GM18526 (cell line): ENCODE measurements around the gene GANAB.

Source experiments
- POLR2A ChIP-seq: IDR thresholded peaks from 3 replicates; pipeline ENCODE4 v1.6.1; 2011; ENCODE audit not compliant: insufficient read length; ENCODE audit errors: extremely low read depth

GANAB gene

DNA sequence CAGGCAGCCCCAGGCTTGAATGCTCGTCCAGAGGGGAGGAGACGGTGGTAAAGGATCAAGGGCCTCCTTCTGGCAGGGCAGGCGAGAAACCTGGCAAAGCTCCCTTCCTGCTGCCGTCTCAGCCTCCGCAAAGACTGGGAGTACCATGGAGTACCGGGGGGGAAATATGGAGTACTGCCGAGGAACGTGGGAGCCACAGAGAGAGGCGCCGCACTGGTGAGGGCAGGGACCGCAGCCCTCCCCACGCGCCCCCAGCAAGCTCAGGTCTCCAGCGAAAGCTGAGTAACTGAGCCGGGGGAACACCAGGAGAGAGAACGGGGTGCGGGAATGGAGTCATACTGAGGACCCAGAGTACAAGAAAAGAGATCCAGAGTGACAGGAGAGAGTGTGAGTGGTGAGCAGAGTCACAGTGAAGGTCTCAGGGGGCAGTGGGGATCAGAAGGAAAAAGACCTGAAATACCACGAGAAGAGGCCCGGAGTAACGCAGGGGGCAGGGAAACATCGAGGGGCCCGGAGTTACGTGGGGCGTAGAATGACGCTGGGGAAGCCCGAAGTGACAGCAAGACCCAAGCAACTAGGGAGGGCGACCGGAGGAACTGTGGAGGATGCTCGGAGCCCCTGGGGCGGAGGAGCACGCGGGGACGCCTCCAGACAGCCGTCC, 34.6 kb downstream of the GANAB start:
- no peak for TF ChIP-seq POLR2A

DNA sequence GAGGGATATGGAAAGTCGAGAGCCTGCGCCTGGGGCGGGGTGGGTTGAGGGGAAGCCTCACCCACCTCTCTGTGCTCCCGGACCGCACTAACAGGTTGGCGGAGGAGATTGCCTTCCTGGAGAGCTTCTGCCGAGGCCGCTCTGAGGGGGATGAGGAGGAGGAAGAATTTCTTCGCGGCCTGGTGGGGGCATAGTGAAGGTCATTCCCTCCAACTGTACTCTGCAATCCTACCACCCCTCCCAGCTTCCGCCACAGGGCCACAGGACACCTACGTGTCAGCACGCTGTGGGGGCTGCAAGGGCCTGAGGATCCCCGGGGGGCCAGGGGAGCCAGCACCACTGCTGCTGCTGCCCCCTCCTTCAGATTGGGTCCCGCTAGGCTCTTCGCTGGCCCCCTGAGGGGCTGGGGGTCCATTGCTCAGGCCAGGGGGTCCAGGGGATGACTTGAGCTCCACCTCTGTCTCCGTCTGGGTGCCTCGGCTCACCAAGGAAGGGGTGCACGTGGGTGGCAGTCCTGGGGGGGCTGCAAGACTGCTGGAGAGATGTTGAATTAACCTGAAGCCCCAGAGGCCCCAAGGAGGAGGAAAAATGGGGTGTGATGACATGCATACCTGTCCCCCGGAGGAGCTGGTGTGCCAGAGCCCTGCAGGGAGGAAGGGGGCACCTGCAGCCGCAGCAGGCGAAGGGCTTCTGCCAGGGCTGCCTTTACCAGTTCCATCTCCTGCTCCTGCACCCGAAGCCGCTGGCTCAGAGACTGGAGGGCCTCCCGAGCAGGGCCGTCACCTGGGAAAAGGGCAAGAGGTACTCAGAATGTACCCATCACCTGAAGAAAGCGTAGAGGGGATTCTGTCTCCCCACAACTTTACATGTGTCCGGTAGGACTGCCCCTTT, 35.4 kb downstream of the GANAB start:
- TF ChIP-seq POLR2A = no peak

DNA sequence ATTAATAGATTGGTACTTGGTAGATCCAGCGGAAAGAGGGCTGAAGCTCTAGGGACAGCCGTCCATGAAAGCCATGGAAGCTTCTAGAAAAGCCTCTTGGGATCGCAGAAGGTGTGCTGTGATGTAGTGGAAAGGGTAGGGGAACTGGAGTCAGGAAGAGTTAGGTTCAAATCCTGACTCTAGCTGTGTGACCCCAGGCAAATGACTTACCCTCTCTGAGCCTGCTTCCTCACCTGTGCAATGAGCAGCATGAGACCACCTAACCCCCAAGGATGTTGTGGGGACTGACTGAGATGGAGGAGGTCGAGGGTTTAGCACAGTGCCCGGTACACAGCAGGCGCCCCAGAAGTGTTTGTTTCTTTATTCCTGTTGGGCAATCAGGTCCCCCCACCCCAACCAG, 36.0 kb downstream of the GANAB start:
- no peak for TF ChIP-seq POLR2A

DNA sequence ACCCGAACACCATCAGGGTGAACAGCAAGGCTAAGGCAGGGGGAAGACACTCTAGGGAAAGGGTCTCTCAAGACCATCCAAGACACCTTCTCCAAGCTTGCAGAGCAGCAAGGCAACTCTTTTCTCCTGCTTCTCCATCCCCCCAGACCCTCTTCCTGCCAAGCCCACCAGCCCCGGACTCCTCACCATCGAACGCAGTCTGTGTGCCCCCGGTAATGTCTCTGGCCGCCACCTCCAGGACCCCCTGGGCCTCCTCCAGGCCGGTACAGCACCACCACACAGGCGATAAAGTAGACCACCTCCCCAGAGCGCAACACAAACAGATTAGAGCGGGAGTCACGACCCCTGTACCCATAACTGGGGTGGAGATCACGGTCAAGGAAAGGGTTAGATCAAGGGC, 37.6 kb downstream of the GANAB start:
- no peak for TF ChIP-seq POLR2A

DNA sequence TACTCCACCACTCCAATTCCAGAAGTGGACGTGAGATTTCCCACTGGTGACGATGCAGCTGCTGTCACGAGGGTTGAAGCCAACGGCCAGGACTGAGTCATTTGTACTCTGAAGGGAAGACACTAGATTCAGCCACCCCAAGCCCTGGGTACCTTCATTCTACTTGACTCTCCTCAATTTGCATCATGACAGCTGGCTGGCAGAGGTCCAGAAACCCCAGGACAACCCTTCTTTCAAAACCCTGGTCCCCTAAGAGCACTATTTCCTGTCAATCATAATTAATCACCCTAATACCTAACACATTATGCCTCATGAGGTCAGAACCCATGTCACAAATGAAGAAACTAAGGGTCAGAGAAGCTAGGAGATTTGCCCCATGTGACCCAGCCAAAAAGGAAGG, 38.7 kb downstream of the GANAB start:
- no peak for TF ChIP-seq POLR2A

DNA sequence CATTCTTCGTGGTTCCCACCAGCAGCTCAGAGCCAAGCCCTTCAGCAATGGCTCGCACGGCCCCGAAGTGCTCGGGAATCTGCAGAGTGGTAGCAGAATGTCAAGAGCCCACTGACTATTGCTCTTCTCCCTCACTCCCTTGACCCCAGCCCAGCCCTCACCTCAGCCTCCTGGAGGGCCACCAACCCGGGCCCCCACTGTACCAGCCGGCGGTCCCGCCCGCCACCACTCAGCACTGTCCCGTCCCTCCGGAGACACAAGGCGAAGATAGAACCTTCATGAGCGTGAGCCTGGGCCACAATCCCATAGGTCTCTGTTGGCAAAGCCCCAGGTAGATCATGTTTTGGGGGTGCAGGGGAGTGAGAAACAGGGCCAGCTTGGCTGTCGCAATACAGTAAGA, 40.5 kb downstream of the GANAB start:
- TF ChIP-seq POLR2A = no peak

DNA sequence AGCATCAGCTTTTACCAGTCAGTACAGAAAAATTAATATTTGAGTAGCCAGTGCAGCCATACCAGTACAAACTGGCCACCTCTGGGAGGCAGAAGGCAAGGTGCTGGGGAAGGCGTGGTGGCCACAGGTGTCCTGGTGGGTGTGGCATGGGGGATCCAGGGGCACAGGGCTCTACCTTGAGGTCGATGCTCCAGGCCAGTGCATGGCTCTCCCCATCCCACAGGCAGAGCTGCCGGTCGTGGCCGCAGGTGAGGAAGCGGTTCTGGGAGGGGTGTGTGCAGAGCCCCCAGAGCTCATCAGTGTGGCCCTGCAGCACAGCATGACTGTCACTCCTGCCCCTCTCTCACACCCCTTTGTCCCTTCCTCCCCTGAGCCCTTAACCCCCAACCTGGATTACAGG, 40.9 kb downstream of the GANAB start:
- no peak for TF ChIP-seq POLR2A

DNA sequence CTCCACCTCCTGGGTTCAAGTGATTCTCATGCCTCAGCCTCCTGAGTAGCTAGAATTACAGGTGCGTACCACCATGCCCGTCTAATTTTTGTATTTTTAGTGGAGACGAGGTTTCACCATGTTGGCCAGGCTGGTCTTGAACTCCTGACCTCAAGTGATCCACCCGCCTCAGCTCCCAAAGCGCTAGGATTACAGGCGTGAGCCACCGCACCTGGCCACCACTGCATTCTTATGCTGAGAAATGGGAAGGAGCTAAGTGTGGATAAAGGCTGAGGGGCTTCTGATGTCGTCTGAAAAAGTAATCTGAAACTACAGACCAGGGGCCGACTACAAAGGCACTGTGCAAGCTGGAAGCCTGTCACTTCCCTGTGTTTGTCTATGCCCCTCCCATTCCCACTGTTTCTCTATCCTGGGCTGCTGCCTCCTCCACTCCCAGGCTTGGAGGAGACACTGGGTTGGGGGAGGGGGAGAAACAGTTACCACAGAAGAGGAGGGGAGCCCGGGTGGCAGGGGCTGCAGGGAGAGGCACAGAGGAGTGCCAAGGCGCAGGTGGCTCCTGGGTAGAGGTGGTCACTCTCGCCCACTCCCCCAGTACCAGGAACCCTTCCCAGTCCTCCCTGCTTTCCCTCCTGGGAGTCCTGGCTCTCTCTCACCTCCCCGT, 41.8 kb downstream of the GANAB start:
- TF ChIP-seq POLR2A = no peak

DNA sequence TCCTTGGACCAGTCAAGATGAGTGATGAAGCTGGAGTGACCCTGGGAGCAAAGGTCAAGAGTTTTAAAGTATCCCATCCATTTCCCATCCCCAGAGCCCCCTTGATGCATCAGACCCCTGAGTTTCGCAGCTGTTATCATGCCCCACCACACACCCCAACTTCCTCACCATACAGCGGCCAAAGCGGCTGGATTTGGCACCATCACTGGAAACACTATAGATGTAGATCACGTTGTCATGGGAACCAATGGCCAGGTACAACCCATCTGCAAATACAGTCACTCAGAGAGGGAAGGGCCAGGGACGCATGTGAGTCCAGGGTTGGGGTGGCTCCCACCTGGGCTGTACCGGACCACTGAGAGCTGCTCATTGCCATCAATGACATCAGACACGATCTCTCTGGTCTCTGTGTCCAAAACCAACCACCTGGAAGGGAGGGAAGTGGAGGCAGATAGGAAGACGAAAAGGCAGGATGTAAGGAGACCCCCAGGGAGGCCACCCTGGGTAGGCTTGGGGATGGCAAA, 42.6 kb downstream of the GANAB start:
- no peak for TF ChIP-seq POLR2A

DNA sequence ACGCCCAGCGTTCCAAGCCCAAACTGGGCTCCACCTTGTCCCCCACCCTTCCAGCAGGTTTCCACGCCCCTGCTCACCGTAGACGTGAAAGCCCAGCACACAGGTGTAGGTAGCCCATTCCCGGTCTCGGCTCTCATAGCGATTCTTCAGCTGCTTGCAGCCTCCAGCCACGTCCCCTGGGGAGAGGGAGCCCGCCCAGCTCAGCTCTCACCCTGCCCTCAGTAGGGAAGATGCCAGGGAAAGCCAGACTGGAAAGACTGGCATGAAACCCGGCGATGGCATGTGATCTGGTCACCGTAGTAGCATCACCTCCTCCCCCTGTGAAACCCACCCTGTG, 43.4 kb downstream of the GANAB start:
- TF ChIP-seq POLR2A = no peak

DNA sequence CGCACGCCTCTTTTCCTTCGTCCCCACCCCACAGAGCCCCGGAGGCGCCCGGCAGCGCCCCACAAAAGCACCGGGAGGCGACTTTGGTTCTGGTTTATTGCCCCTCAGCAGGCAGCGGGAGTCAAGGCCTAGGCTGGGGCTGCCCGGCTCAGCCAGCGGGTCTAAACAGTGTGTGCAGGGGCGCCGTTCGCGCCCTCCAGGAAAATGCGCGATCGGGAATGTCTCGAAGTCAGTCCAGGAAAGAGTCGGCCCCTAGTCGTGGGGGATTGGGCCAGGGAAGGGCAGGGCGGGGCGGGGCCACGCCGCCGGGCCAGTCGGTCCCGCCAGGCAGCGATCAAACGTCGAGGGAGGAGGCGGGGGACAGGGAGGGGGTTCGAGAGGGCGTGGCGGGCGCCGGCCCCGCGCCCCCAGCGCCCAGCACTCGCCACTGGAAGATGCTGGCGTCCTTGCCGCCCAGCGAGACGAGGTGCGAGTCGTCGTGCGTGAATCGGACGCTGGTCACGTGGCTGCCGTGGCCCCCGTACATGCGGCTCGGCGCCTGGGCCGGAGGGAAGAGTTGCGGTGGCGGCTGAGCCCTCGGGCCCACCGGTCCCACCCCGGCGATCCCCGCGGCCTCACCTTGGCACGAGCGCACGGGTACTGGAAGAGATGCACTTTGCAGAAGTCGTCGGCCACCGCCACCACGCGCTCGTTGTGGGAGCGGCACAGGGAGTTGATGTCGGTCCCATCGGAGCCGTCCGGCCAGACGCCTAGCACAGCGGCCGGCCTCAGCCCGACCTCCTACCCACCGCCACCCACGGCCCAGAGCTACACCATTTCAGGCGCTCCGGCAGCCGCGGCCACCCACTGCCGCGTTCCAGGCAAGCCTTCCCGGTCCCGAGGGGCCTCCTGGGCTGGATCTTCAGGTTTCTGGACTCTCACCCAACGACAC, 44.0 kb downstream of the GANAB start:
- TF ChIP-seq POLR2A = no peak

DNA sequence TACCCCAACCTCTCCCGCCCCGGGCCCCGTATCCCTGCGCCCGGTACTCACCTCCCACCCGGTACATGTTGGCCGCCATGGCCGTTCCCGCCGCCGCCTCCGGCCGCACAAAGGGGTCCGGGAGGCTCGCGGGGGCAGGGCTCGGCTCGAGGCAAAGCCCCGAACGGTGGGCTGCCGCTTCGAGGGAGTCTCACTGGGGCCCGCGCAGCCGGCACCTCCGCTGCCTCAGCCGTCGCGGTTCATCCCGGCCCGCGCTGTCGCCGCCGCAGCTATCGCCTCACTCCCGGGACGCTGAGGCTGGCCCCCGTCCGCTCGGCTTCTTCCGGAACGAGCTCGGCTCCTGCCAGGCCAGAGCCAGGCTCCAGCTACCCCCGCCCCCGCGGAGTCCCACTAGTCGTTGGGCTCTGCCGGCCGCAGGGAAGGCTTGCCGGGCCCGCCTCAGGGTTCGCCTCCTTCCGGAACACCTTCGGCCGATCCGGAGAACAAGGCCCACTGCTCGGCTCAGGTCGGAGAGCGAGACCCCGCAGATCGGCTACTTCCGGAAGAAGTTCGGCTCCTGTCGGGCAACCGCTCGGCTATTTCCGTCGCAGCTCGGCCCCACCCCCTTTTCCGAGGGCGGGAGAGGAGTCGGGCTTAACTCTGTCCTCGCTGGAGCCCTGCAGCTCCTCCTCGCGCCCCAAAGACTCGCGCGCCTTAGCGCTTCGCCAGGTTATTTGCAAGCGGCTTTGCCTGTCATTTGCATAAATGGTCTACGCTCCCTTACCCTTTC, 44.9 kb downstream of the GANAB start, which contains the start of gene MTA2:
Gene MTA2, minus strand, starts transcription at position 494 of the 769 bp plus-strand sequence. Its CDS starts 415 bp downstream, at position 79.
- TF ChIP-seq POLR2A = peak; percentile 53

DNA sequence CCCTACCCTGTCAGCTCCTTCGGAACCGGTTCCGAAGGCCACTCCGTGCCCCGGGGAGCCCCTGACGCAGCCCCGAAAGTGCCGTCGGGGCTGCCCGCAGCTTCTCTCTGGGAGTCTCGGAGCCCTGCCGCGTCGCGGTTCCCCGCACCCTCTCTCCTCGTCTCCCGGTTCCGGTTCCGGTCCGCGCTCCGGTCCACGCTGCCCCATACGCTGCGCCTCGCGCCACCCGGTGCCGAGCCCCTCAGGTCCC, 45.4 kb downstream of the GANAB start:
- no peak for TF ChIP-seq POLR2A

DNA sequence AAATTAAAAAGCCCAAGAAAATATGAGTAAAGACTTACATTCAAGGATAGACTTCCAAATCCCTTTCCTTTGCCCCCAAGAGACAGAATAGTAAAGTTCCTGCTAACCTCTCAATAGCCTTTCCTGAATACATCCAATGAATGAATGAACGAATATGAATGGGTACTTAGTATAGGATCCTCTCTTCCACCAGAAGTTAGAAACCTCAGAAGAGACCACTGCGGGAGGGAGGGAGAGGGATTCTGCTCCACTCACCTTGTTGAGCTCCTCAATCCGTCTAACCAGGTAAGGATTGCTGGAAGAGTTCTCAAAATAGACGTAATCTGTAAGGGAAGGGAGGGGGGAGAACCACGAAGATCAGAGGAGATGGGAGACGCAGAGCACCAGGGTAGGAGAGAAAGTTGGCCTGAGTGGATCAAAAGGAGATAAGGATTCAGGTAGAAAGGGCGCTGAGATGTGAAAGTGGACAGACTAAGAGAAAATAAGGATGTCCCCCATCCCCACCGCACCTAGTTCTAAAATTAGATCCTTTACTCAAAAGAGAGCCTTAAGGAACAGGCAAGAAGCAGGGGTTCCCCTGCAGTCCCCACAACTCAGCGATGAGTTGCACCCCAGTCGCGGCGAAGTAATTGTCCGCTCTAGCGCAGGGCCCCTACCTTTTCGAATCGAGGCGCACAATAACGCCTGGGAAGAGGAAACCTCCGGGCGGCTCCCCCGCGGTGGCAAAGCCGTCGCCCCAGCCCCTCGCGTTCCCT, 45.9 kb downstream of the GANAB start:
- no peak for TF ChIP-seq POLR2A

DNA sequence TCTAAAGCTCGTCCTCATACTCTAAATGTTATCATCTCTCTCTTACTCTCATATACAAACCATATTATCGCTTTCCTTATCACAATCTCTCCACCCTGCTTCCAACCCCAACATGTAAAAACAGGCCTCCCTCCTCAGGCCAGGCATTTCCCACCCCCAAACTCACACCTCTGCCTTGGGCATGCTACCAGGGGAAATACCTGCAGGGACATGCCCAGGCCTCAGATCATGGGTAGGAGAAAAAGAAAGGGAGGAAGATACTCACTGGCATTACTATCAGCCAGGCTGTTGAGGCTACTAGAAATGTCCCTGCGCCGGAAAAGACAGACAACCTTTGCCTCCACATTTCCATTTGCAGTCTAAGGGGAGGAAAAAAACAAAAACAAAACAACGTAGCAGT, 46.5 kb downstream of the GANAB start:
- TF ChIP-seq POLR2A = no peak
